VCaP (cell line): Measurements from ENCODE around the gene VIPR2.

Experiments
- H3K27ac ChIP-seq: fragments of 450-650 bp; 2 replicates; pipeline ENCODE4 v1.5.1; 2017
- CTCF ChIP-seq: fragments of 450-650 bp; conservative IDR thresholded peaks from 2 replicates; pipeline ENCODE4 v1.5.1; 2017; ENCODE audit warnings: mild to moderate bottlenecking, moderate library complexity

The VIPR2 gene

GRCh38 chr7:159098424-159098786, 46.3 kb downstream of the VIPR2 start:
- H3K27ac ChIP-seq: no peak overlapping the region
- no peak for TF ChIP-seq CTCF

GRCh38 chr7:159097661-159098423, 46.8 kb downstream of the VIPR2 start:
- TF ChIP-seq CTCF: no peak
- no peak overlapping the region for H3K27ac ChIP-seq

- H3K27ac ChIP-seq: no peak overlapping the region
These were observed 47.7 kb downstream of the VIPR2 start for GRCh38 chr7:159096736-159097581.

GRCh38 chr7:159095979-159096411, 48.7 kb downstream of the VIPR2 start:
- no peak overlapping the region for H3K27ac ChIP-seq
- TF ChIP-seq CTCF: no peak

More at GRCh38 chr7:159096736-159097581, 47.7 kb downstream of the VIPR2 start:
- no peak for TF ChIP-seq CTCF

- TF ChIP-seq CTCF: no peak
- no peak overlapping the region for H3K27ac ChIP-seq
These were observed 49.5 kb downstream of the VIPR2 start for GRCh38 chr7:159094919-159095915.

- TF ChIP-seq CTCF: no peak
- no peak overlapping the region for H3K27ac ChIP-seq
These were observed 50.5 kb downstream of the VIPR2 start for GRCh38 chr7:159094023-159094740.
